ENCODE data around the gene SLC12A5. TPM values are rescaled to one million over a fixed set of nuclear protein-coding genes. Genes with fewer than 3 reads are reported as not detected.
A peak's percentile ranks its signal among the peaks of the same experiment; 100 is the strongest.

The SLC12A5 gene
- total RNA-seq, 1 donor from 2014 or later = 0.77 TPM

DNA sequence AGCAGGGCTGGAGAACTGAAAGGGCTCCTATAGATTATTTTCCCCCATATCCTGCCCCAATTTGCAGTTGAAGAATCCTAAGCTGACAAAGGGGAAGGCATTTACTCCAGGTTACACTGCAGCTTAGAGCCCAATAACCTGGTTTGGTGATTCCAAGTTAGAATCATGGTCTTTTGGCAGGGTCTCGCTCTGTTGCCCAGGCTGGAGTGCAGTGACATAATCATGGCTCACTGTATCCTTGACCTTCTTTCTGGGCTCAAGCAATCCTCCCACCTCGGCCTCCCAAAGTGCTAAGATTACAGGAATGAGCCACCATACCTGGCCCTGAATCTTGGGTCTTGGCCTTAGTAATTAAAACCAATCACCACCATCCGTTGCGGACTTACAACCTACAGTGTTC, 21.3 kb upstream of the SLC12A5 start:
- Histone ChIP-seq H4K20me1 (ENCODE audit: low read depth) (no peaks in the 10 kb centered on the region), H3K4me2 (peak overlapping the region; percentile 42), H3K4me3 (no peak overlapping the region), H3K27me3 (peaks cover 10% of the 10 kb centered on the region), H3K9ac (no peak overlapping the region), H3K4me1 (peaks cover 7% of the 10 kb centered on the region), H3K36me3 (no peaks in the 10 kb centered on the region), H3K27ac (no peak overlapping the region), H3K79me2 (ENCODE audit: low read depth) (no peaks in the 10 kb centered on the region), H3K9me3 (ENCODE audit: low read depth) (no peaks in the 10 kb centered on the region), H3F3A (ENCODE audit: low read depth) (no peaks in the 10 kb centered on the region), H2AFZ (replicated peaks) (no peak overlapping the region)
- peaks cover 9% of the 10 kb centered on the region for H3K9me3 Mint-ChIP-seq
- no peak for DNase-seq (ENCODE audit: low spot score)
- H3K27me3 Mint-ChIP-seq (ENCODE audit: insufficient read depth, low read depth) = peaks cover 17% of the 10 kb centered on the region
- no peaks in the 10 kb centered on the region for H3K36me3 Mint-ChIP-seq
- H3K4me1 Mint-ChIP-seq = peaks cover 23% of the 10 kb centered on the region
- H3K27ac Mint-ChIP-seq = no peak overlapping the region
- no peak overlapping the region for H3K4me3 Mint-ChIP-seq
- TF ChIP-seq EZH2 (IDR thresholded peaks at IDR 0.05) (no peak), EZH2phosphoT487 (IDR thresholded peaks at IDR 0.05) (no peak)
- TF ChIP-seq, protein P1, sequence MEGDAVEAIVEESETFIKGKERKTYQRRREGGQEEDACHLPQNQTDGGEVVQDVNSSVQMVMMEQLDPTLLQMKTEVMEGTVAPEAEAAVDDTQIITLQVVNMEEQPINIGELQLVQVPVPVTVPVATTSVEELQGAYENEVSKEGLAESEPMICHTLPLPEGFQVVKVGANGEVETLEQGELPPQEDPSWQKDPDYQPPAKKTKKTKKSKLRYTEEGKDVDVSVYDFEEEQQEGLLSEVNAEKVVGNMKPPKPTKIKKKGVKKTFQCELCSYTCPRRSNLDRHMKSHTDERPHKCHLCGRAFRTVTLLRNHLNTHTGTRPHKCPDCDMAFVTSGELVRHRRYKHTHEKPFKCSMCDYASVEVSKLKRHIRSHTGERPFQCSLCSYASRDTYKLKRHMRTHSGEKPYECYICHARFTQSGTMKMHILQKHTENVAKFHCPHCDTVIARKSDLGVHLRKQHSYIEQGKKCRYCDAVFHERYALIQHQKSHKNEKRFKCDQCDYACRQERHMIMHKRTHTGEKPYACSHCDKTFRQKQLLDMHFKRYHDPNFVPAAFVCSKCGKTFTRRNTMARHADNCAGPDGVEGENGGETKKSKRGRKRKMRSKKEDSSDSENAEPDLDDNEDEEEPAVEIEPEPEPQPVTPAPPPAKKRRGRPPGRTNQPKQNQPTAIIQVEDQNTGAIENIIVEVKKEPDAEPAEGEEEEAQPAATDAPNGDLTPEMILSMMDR (IDR thresholded peaks at IDR 0.05) = no peak

DNA sequence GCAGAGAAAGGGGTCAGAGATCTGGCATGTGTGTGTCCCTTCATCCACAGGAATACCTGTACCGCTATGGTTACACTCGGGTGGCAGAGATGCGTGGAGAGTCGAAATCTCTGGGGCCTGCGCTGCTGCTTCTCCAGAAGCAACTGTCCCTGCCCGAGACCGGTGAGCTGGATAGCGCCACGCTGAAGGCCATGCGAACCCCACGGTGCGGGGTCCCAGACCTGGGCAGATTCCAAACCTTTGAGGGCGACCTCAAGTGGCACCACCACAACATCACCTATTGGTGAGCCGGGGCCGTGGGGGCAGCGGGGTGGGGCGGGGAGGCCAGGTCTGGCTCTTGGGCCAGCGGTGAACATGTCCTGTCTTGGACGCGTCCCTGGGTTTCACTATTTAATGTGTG, 19.2 kb upstream of the SLC12A5 start:
- Histone ChIP-seq H3F3A (ENCODE audit: low read depth) (peaks cover 9% of the 10 kb centered on the region), H4K20me1 (ENCODE audit: low read depth) (peaks cover 6% of the 10 kb centered on the region), H3K9me3 (ENCODE audit: low read depth) (no peaks in the 10 kb centered on the region), H3K79me2 (ENCODE audit: low read depth) (no peaks in the 10 kb centered on the region), H3K4me2 (no peak overlapping the region), H2AFZ (replicated peaks) (no peak overlapping the region), H3K36me3 (no peaks in the 10 kb centered on the region), H3K9ac (no peak overlapping the region), H3K27me3 (peaks cover 31% of the 10 kb centered on the region), H3K4me1 (peaks cover 7% of the 10 kb centered on the region), H3K27ac (no peak overlapping the region), H3K4me3 (no peak overlapping the region)
- Mint-ChIP-seq H3K27me3 (ENCODE audit: insufficient read depth, low read depth) (peaks cover 25% of the 10 kb centered on the region), H3K36me3 (no peaks in the 10 kb centered on the region), H3K4me1 (peaks cover 29% of the 10 kb centered on the region), H3K4me3 (no peak overlapping the region), H3K9me3 (peaks cover 9% of the 10 kb centered on the region), H3K27ac (no peak overlapping the region)
- peak; percentile 21 for DNase-seq (ENCODE audit: low spot score)
- TF ChIP-seq EZH2phosphoT487 (IDR thresholded peaks at IDR 0.05) = no peak
- TF ChIP-seq, protein P1 (IDR thresholded peaks at IDR 0.05) = no peak
- TF ChIP-seq EZH2 (IDR thresholded peaks at IDR 0.05) = no peak

DNA sequence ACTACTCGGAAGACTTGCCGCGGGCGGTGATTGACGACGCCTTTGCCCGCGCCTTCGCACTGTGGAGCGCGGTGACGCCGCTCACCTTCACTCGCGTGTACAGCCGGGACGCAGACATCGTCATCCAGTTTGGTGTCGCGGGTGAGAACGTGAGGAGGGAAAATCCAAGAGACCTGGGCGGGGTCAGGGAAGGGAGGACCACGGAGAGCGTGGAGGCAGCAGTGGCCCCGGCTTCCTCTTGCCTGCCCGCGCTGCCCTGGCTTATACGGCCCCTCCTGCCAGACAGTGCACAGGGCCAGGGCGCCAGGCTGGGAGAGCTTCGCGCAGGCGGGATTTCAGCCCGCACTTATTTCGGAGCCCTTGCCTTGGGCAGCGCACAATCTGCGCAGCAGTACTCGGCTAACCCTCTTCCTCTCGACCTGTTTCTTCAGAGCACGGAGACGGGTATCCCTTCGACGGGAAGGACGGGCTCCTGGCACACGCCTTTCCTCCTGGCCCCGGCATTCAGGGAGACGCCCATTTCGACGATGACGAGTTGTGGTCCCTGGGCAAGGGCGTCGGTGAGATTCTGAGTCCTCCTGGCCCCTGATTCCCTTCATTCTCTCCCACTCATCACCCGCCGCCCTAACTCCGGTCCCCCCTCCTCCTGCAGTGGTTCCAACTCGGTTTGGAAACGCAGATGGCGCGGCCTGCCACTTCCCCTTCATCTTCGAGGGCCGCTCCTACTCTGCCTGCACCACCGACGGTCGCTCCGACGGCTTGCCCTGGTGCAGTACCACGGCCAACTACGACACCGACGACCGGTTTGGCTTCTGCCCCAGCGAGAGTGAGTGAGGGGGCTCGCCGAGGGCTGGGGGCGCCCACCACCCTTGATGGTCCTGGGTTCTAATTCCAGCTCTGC, 18.3 kb upstream of the SLC12A5 start:
- Histone ChIP-seq H3K79me2 (ENCODE audit: low read depth) (no peaks in the 10 kb centered on the region), H3K4me2 (no peak overlapping the region), H3K9ac (no peak overlapping the region), H2AFZ (replicated peaks) (no peak overlapping the region), H3K4me3 (no peak overlapping the region), H3K36me3 (no peaks in the 10 kb centered on the region), H3F3A (ENCODE audit: low read depth) (peaks cover 12% of the 10 kb centered on the region), H3K27ac (no peak overlapping the region), H3K4me1 (peaks cover 7% of the 10 kb centered on the region), H3K27me3 (peaks cover 36% of the 10 kb centered on the region), H4K20me1 (ENCODE audit: low read depth) (peaks cover 9% of the 10 kb centered on the region), H3K9me3 (ENCODE audit: low read depth) (no peaks in the 10 kb centered on the region)
- no peaks in the 10 kb centered on the region for H3K36me3 Mint-ChIP-seq
- no peak overlapping the region for H3K27ac Mint-ChIP-seq
- peaks cover 9% of the 10 kb centered on the region for H3K9me3 Mint-ChIP-seq
- peak; percentile 22 for DNase-seq (ENCODE audit: low spot score)
- H3K27me3 Mint-ChIP-seq (ENCODE audit: insufficient read depth, low read depth) = peaks cover 26% of the 10 kb centered on the region
- peaks cover 27% of the 10 kb centered on the region for H3K4me1 Mint-ChIP-seq
- H3K4me3 Mint-ChIP-seq = peak overlapping the region; percentile 22
- TF ChIP-seq, protein P1 (IDR thresholded peaks at IDR 0.05) = no peak
- TF ChIP-seq EZH2phosphoT487 (IDR thresholded peaks at IDR 0.05) (no peak), EZH2 (IDR thresholded peaks at IDR 0.05) (no peak)

Data from neural progenitor cell (in vitro differentiated cells).